ENCODE measurements around the gene SGMS1. TPM values are rescaled to one million over a fixed set of nuclear protein-coding genes. Genes with fewer than 3 reads are reported as not detected.

SGMS1 gene
- total RNA-seq, 4 donors from 2014 or later: 107 to 234 (median 134) TPM

- peak overlapping the region in 2 of 4 donors; percentile 60 to 67 for H3K27ac ChIP-seq
- H3K4me1 ChIP-seq: peaks cover 0 to 78% (median 27%) of the 10 kb centered on the region in 4 donors
- WGBS, 2 donors: 46 to 47% methylated on average over 3 of the region's 3 CpGs
Measured at GRCh38 chr10:50554995-50555568, 68.7 kb downstream of the SGMS1 start.

GRCh38 chr10:50554376-50554994 lies 69.3 kb downstream of the SGMS1 start:
- 54 to 68% methylated on average over 4 of the region's 4 CpGs for WGBS, 2 donors
- DNase-seq (ENCODE audit: low spot score in 2 of 2): no peak
- Histone ChIP-seq H3K27me3 (no peaks in the 10 kb centered on the region), H3K4me1 (peaks cover 0 to 81% (median 27%) of the 10 kb centered on the region in 4 donors), H3K27ac (peak overlapping the region in 2 of 4 donors; percentile 60 to 67), H3K9me3 (no peaks in the 10 kb centered on the region), H3K4me3 (no peak overlapping the region), H3K36me3 (no peaks in the 10 kb centered on the region)
- TF ChIP-seq CTCF (IDR thresholded peaks at IDR 0.05) (no peak), POLR2A (IDR thresholded peaks at IDR 0.05) (no peak), EP300 (IDR thresholded peaks at IDR 0.05) (no peak)

More at GRCh38 chr10:50554995-50555568, 68.7 kb downstream of the SGMS1 start:
- no peak overlapping the region for H3K4me3 ChIP-seq
- H3K27me3 ChIP-seq: no peaks in the 10 kb centered on the region
- no peaks in the 10 kb centered on the region for H3K9me3 ChIP-seq
- DNase-seq (ENCODE audit: low spot score in 2 of 2): no peak
- H3K36me3 ChIP-seq: no peaks in the 10 kb centered on the region
- TF ChIP-seq CTCF (IDR thresholded peaks at IDR 0.05) (no peak), POLR2A (IDR thresholded peaks at IDR 0.05) (no peak), EP300 (IDR thresholded peaks at IDR 0.05) (no peak)

DNA sequence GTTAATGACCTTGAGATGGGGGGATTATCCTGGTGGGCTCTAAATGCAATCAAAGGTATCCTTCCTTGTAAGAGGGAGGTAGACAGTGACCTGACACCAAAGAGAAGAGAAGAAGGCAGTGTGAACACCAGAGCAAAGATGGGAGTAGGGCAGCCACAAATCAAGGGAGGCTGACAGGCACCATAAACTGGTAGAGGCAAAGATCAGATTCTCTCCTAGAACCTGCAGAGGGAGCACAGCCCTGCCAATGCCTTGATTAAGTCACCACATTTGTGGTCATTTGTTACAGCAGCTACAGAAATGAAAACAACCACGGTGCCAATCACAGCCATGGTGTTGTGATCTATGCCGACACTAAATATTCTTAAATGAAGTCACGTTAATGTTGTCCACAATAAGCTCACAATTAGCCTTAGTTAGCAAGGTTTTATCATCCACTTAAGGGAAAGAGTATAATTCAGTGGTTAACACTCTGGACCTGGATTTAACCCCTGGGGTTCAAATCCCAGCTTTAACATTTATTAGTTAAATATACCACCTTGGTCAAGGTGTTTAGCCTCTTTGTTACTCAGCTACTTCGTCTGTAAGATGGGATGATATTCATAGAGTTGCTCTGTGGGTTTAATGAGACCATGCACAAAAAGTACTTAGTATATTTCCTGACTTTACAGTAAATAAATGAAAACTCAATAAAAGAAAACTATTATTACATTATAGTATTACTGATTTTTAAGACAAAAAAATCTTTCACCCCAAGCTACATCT lies 70.8 kb downstream of the SGMS1 start:
- Histone ChIP-seq H3K36me3 (no peaks in the 10 kb centered on the region), H3K4me1 (peaks cover 0 to 66% (median 27%) of the 10 kb centered on the region in 4 donors), H3K27ac (peak overlapping the region in 2 of 4 donors; percentile 58 to 74), H3K27me3 (no peaks in the 10 kb centered on the region), H3K4me3 (no peak overlapping the region), H3K9me3 (peaks cover 0 to 4% (median 0%) of the 10 kb centered on the region in 4 donors)
- WGBS, 2 donors: 69 to 72% methylated on average over 4 of the region's 4 CpGs
- TF ChIP-seq POLR2A (IDR thresholded peaks at IDR 0.05): no peak
- TF ChIP-seq EP300 (IDR thresholded peaks at IDR 0.05): no peak
- TF ChIP-seq CTCF (IDR thresholded peaks at IDR 0.05): peak in 2 of 5 experiments; percentile 25 to 26
- no peak for DNase-seq (ENCODE audit: low spot score in 2 of 2)

DNA sequence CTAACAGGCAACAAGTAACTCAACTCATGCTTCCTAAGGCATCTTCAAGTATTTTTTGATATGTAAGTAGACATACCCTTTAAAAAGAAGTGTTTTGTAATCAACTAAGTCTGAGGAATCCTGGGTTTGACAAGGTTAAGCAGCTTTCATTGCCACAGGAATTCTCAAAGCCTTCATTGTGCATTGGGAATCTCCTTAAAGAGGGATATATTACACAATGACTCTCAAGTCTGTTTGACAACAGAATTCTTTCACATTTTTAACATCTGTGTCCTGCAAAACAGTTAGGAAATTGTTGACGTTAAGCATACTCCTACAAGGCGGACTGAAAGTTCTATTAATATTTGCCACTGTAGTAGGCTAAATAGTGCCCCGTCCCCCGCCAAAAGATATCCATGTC lies 71.4 kb downstream of the SGMS1 start:
- WGBS, 2 donors: 38 to 55% methylated on average over 4 of the region's 4 CpGs
- Histone ChIP-seq H3K4me1 (peaks cover 0 to 59% (median 25%) of the 10 kb centered on the region in 4 donors), H3K4me3 (no peak overlapping the region), H3K27me3 (no peaks in the 10 kb centered on the region), H3K27ac (peak overlapping the region in 2 of 4 donors; percentile 58 to 74), H3K9me3 (peaks cover 0 to 5% (median 0%) of the 10 kb centered on the region in 4 donors), H3K36me3 (no peaks in the 10 kb centered on the region)
- no peak for TF ChIP-seq POLR2A (IDR thresholded peaks at IDR 0.05)
- peak in 1 of 2 donors; percentile 58 for TF ChIP-seq EP300 (IDR thresholded peaks at IDR 0.05)
- no peak for DNase-seq (ENCODE audit: low spot score in 2 of 2)

DNA sequence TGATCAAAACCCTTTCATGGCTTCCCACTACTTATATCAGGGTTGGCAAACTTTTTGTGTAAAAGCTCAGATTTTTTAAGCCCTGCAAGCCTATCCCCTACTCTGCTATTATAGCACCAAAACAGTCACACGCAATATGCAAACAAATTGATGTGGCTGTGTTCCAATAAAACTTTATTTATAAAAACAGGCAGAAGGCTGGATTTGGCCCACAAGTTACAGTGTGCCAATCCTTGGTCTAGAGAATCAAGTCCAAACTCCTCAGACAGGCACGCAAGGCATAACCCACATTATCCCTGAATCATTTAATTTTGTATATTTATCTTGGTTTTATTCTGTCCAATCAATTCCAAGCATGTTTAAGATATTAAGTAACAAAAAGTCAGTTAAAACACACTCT lies 71.9 kb downstream of the SGMS1 start:
- DNase-seq (ENCODE audit: low spot score in 2 of 2): no peak
- peaks cover 0 to 56% (median 24%) of the 10 kb centered on the region in 4 donors for H3K4me1 ChIP-seq

More for the DNA sequence above, 71.9 kb downstream of the SGMS1 start:
- TF ChIP-seq CTCF (IDR thresholded peaks at IDR 0.05): no peak
- no peak for TF ChIP-seq POLR2A (IDR thresholded peaks at IDR 0.05)
- TF ChIP-seq EP300 (IDR thresholded peaks at IDR 0.05): no peak
- Histone ChIP-seq H3K27ac (peak overlapping the region in 2 of 4 donors; percentile 58 to 74), H3K36me3 (no peaks in the 10 kb centered on the region), H3K4me3 (no peak overlapping the region), H3K9me3 (peaks cover 0 to 5% (median 0%) of the 10 kb centered on the region in 4 donors), H3K27me3 (no peaks in the 10 kb centered on the region)
- WGBS, 2 donors: 80 to 81% methylated on average over 2 of the region's 2 CpGs
